Activated T-cell treated with anti-CD3 and anti-CD28 coated beads, Interleukin-2, amount 50 U/mL, for 1 hour (primary cell): Measurements from ENCODE around the gene DGCR8.

Experiments used
- DNase-seq: peaks from one replicate; pipeline ENCODE4 v3.0.0-alpha.2; 2020

The DGCR8 gene

GRCh38 chr22:20079745-20080444 is at the start of gene DGCR8:
DGCR8 (plus strand) TSS chr22:20080241; CDS start chr22:20085964, 5,723 bp downstream.
- peak; percentile 82 for DNase-seq

GRCh38 chr22:20031732-20032406 is 48.2 kb upstream of the DGCR8 start:
- DNase-seq = peak; percentile 40

- DNase-seq = no peak
Observed at GRCh38 chr22:20032407-20032991, 47.5 kb upstream of the DGCR8 start.

- no peak for DNase-seq
Observed at GRCh38 chr22:20033045-20033706, 46.9 kb upstream of the DGCR8 start.

- DNase-seq = no peak
Observed at GRCh38 chr22:20034143-20034542, 45.9 kb upstream of the DGCR8 start.

GRCh38 chr22:20035375-20036083 is 44.5 kb upstream of the DGCR8 start:
- no peak for DNase-seq

GRCh38 chr22:20036084-20036482 is 44.0 kb upstream of the DGCR8 start:
- DNase-seq = no peak

GRCh38 chr22:20036535-20037392 is 43.3 kb upstream of the DGCR8 start:
- no peak for DNase-seq

- no peak for DNase-seq
Observed at GRCh38 chr22:20037419-20037818, 42.6 kb upstream of the DGCR8 start.

GRCh38 chr22:20038574-20038973 is 41.5 kb upstream of the DGCR8 start:
- DNase-seq = no peak

GRCh38 chr22:20039683-20040325 is 40.2 kb upstream of the DGCR8 start:
- no peak for DNase-seq

GRCh38 chr22:20040327-20041200 is 39.5 kb upstream of the DGCR8 start:
- DNase-seq = no peak

GRCh38 chr22:20043057-20043996 is 36.7 kb upstream of the DGCR8 start:
- no peak for DNase-seq

GRCh38 chr22:20043997-20044342 is 36.1 kb upstream of the DGCR8 start:
- no peak for DNase-seq

- DNase-seq = no peak
Observed at GRCh38 chr22:20044495-20045151, 35.4 kb upstream of the DGCR8 start.

- no peak for DNase-seq
Observed at GRCh38 chr22:20046730-20047129, 33.3 kb upstream of the DGCR8 start.

GRCh38 chr22:20051927-20052308 is 28.1 kb upstream of the DGCR8 start:
- no peak for DNase-seq

- no peak for DNase-seq
Observed at GRCh38 chr22:20052309-20053259, 27.5 kb upstream of the DGCR8 start.
